DMS 273 treated with DMSO at 0.1 percent for 48 hours (cell line): ENCODE measurements around the gene AMY2B.
"Not testable (repeated sequence)": the region's sequence is repeated elsewhere in the genome, so short reads cannot be mapped to it uniquely, and the experiment has no call there.

ENCODE experiments used
- DNase-seq: peaks from one replicate; lab custom pipeline; 2025; lab: John Stamatoyannopoulos, UW

AMY2B gene

GRCh38 chr1:103571289-103571688, at the start of gene AMY2B:
AMY2B (plus strand) TSS chr1:103571589; CDS start chr1:103571603, 14 bp downstream.
- DNase-seq: not testable (repeated sequence)

DNA sequence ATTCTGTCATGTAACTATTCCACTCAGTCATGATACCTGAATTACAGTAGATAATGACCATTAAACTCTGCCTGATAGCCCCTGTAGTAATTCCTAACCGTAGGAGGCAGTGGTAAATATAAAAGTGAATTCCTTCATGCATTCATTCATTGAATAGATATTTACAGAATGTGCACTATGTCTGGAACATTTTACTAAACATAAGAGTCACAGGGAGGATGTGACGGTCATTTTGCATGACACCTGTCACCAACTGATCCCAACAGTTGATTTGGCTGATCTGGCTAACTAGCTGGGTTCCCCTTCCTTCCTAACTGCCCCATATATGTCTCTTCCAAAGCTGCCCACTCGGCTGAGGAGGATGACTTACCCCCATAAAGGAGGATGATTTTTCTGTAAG, 48.0 kb upstream of the AMY2B start:
- no peak for DNase-seq

GRCh38 chr1:103525114-103525606, 46.2 kb upstream of the AMY2B start:
- peak; percentile 4 for DNase-seq

DNA sequence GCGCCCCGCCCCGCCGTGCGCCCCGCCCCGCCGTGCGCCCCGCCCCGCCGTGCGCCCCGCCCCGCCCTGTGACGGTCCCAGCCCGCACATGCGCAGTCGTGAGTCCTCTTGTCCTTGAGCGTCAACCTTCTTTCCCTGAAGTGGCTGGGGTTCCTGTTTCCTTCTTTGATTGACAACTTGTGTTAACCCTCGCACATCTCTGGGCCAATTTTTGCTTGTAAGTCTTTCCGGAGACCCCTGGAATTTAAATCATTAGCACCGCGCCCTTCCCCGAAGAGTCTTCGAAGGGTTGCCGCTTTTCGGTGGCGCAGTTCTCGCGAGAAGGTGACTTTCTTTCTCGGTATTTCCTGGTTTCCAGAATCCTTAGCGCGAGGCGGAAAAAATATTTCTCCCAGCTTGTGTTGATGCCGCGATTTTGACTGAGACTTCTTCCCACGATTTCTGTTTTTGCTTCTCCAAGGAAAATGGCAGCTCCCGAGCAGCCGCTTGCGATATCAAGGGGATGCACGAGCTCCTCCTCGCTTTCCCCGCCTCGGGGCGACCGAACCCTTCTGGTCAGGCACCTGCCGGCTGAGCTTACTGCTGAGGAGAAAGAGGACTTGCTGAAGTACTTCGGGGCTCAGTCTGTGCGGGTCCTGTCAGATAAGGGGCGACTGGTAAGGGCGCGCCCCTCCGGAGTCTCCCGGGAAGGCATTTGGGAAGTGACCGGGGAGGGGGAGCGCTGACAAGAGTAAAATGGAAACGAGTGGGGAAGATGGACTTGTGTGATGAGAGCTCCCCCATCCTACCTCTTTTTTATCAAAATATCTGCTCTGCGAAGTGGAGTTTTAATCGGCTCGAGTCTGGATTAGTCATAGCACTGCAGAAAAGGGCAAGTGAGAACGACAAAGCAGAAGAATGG, 45.5 kb upstream of the AMY2B start, which contains the start of gene RNPC3:
Gene RNPC3, plus strand, starts transcription at position 93 of the 901 bp plus-strand sequence. Its CDS starts 372 bp downstream, at position 465.
- DNase-seq: peak; percentile 56

- no peak for DNase-seq
These were observed 44.1 kb upstream of the AMY2B start for GRCh38 chr1:103527331-103527730.

DNA sequence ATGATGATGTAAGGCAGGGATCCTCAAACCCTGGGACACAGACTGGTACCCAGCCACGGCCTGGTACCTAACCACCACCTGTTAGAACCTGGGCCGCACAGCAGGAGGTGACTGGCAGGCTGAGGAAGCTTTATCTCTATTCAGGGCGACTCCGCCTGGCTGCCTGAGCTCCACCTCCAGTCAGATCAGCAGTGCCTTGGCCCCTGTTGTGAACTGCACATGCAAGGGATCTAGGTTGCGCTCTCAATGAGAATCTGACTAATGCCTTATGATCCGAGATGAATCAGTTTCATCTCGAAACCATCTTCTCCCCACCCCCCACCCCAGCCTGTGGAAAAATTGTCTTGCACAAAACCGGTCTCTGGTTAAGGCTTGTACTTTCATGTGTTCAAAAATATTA, 41.6 kb upstream of the AMY2B start:
- DNase-seq: no peak

DNA sequence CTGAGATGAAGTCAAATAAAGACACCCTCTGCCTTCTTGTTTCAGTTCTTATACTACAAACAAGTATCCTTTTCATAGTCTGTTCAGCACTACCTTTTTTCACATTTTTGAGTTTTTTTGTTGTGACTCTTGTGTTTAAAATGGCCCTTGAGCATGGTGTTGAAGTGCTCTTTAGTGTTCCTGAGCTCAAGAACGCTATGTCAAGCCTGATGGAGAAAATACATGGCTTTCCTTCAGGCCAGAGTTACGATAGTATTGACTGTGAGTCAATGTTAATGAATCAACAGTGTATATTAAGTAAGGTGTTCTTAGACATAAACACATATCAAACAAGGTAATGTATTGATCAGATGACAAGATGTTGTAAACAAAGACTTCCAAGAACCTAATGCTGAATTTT, 33.2 kb upstream of the AMY2B start:
- DNase-seq: no peak

GRCh38 chr1:103541431-103541830, 30.0 kb upstream of the AMY2B start:
- no peak for DNase-seq

DNA sequence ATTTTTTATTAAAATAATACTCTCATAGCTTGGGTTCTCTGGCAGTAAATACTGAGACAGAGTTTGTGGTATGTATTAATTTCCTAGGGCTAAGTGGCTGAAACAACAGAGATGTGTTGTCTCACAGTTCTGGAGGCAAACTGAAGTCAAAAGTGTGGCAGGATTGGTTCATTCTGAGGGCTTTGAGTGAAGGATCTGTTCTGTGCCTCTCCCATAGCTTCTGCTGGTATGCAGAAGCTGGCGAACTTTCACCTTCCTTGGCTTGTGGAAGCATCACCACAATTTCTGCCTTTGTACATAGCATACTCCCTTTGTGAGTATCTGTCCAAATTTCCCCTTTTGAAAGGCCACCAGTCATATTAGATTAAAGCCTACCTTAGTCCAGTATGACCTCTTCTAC, 24.9 kb upstream of the AMY2B start:
- DNase-seq: no peak

GRCh38 chr1:103547840-103548239, 23.5 kb upstream of the AMY2B start:
- DNase-seq: no peak

GRCh38 chr1:103560427-103560826, 11.0 kb upstream of the AMY2B start:
- no peak for DNase-seq

- DNase-seq: not testable (repeated sequence)
These were observed 10.3 kb upstream of the AMY2B start for GRCh38 chr1:103561124-103561523.

DNA sequence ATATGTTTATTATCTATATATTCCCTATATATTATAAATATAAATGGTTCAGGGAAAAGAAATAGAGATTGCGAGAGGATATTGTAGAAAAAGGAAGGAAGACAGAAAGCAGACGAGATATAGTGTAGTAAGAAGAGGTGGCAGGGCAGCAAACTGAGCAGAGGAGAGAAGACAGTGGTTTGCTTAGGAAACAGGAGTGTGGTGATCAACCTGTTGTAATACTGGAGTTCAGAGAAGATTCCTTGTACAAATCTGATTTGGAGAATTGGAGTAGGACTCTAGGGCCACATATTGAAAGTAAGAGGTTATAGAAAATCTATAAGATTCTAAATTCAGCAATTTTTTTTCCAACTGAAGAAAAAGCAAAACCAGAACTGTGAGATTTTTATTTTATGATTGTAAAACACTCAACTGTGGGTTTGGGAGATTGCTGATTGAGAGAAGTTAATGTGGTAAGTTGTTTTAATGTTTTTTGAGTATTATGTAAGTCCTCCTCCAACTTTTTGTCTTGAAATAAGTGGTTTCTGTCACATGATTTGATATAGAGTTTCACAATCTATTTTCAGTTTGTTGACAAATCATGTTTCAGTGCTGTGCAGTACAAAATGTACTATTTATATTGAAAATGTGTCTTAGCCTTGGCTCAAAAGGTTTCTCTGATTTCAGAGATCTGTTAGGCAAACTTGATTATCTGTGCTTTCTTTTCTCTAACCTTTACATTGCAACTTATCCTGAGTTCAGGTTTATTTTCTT, 9.6 kb upstream of the AMY2B start:
- DNase-seq: no peak

DNA sequence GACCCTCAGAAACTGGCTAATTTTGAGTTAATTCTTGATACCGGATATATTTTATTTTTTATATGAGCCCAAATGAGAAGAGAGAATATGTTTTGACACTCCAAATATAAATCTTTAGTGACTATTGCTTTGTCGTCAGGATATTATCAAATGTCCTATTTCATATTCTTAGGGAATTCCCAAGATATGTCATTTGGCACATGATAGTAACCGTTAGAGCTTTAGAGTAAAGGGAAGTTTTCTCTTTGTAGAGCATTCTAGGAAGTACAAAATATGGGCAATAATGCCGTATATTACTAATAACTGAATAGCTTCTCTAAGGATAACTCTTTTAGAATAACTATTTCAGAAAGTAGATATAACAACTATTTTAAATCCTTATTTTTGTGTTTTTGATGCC, 8.3 kb upstream of the AMY2B start:
- no peak for DNase-seq

GRCh38 chr1:103569493-103569892, 1.9 kb upstream of the AMY2B start:
- DNase-seq: no peak

DNA sequence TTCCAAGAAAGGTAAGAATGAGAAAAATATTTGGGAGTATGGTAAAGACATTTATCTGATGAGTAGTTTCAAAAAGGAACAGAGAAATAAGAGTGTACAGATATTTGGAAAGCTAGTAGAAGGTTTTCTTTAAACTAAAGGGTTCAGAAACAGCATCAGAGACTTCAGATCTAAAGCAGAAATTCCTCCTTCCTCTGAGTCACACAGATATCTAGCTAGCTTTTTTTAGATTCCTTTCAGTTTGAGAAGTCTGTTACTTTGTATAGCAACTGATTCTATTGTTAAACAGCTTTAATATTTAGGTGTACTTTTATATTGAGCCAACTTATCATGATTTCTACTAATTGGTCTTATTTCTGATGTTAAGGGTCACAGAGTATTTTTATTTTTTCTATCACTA, 4.7 kb downstream of the AMY2B start:
- no peak for DNase-seq

- not testable (repeated sequence) for DNase-seq
These were observed 5.4 kb downstream of the AMY2B start for GRCh38 chr1:103576784-103577183.

- DNase-seq: no peak
These were observed 11.1 kb downstream of the AMY2B start for GRCh38 chr1:103582464-103582863.

DNA sequence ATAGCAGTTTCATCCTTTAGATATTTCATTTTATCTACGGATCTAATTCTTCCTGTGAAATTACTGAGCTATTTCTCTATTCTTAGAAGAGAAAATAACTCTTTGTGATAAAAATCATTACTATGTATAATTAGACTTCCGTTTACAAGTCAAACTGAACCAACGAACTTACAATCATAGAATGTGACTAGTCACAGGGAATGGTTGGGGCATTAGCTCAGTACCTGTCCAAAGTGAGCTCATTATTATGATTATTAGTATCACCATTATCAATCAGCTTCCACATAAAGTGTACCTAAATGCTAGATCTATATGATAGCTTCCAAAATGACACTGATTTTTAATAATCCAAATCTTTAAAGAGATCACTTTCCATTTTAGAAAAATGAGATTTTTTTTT, 12.5 kb downstream of the AMY2B start:
- DNase-seq: no peak

GRCh38 chr1:103584537-103584936, 13.1 kb downstream of the AMY2B start:
- no peak for DNase-seq

- DNase-seq: not testable (repeated sequence)
These were observed 31.4 kb downstream of the AMY2B start for GRCh38 chr1:103602740-103603139.

- DNase-seq: no peak
These were observed 45.0 kb downstream of the AMY2B start for GRCh38 chr1:103616362-103616761.

GRCh38 chr1:103616994-103617477, 45.6 kb downstream of the AMY2B start, which contains the start of gene AMY2A:
AMY2A (plus strand) TSS chr1:103617427; CDS start chr1:103617441, 14 bp downstream.
- not testable (repeated sequence) for DNase-seq
